Head of caudate nucleus (tissue), 42 donors: Measurements from ENCODE around the gene THOC5.
A peak's percentile ranks its signal among the peaks of the same experiment; 100 is the strongest.
"Not testable (repeated sequence)": the region's sequence is repeated elsewhere in the genome, so short reads cannot be mapped to it uniquely, and the experiment has no call there.

Experiments used
- DNase-seq, 42 donors: peaks; one replicate each; pipeline versions ENCODE4 v3.0.0 to v3.0.0-alpha.2; 2020 to 2021; ENCODE audit warnings: mixed read lengths in 7 of 42
- intact Hi-C: fragments of 100-400 bp; cut with DNase I; formaldehyde crosslinking; loops from one replicate; pipeline ENCODE4 v1.15.0; 2022

The THOC5 gene

GRCh38 chr22:29553351-29554224 lies at the start of gene THOC5:
TSS of gene THOC5 (minus strand) at chr22:29553757. CDS start at chr22:29549147, 4,610 bp downstream.
- intact Hi-C loops, result loop anchor here (10.0 kb wide), 1 partner anchor 51 kb away; the partner anchor contains the start of gene NF2

DNA sequence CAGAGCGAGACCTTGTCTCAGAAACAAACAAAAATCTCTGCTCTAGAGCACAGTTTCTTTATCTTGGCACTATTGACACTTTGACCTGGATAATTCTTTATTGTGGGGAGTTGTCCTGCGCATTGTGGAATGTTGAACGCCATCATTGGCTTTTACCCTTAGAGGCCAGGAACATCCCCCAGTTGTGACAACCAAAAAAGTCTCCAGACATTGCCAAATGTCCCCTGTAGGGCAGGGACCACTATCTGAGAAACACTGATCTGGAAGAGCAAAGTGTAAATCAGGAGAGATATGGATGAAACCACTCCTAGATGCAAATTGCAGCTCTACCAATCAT lies 45.1 kb upstream of the THOC5 start:
- intact Hi-C loops, result no loop called here
- no peak for DNase-seq

More at GRCh38 chr22:29553351-29554224, at the start of gene THOC5:
- peak; percentile 89 to 97 (median 95) for DNase-seq

GRCh38 chr22:29597871-29598683 lies 44.5 kb upstream of the THOC5 start:
- intact Hi-C loops, DNase-seq: not testable (repeated sequence)

DNA sequence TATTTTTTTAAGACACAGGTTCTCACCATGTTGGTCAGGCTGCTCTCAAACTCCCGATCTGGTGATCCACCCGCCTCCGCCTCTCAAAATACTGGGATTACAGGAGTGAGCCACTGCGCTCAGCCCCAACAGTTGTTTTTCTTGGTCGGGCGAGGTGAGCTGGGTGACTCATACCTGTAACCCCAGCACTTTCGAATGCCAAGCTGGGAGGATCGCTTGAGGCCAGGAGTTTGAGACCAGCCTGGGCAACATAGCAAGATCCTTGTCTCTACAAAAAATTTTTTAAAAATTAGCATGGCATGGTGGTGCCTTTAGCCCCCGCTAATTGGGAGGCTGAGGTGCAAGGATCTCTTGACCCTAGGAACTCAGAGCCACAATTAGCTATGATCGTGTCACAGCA lies 42.9 kb upstream of the THOC5 start:
- intact Hi-C loops, result no loop called here
- no peak for DNase-seq

- DNase-seq, intact Hi-C loops: not testable (repeated sequence)
Observed at GRCh38 chr22:29594447-29594846, 40.9 kb upstream of the THOC5 start.

GRCh38 chr22:29593923-29594322 lies 40.4 kb upstream of the THOC5 start:
- intact Hi-C loops, result no loop called here
- DNase-seq, result no peak

DNA sequence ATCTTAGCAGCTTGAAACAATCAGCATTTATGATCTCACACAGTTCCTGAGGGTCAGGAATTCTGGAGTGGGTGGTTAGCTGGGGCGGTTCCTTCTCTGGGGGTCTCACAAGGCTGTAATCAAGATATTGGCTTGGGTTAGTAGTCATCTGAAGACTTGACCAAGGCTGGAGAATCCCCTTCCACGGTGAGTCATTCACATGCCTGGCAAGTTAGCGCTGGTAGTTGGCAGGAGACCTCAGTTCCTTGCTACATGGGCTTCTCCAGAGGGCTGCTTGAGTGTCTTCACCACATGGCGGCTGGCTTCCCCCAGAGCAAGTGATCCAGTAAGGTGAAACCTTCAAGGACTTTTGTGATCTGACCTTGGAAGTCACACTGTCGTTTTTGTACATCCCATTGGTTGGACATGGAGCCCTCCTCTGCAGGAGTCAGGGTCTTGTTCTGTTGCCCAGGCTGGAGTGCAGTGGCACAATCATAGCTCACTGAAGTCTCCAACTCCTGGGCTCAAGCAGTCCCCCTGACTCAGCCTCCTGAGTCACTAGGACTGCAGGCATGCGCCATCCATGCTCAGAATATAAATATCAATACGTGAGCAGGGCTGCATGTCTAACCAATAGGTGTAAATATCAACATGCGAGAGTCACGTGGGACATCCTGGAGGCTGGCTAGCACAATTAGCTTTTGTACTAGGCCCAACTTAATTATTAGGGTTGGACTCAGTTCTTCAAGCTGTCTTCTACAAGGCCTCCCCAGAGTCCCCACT lies 34.6 kb upstream of the THOC5 start:
- DNase-seq, result no peak
- intact Hi-C loops, result no loop called here

DNA sequence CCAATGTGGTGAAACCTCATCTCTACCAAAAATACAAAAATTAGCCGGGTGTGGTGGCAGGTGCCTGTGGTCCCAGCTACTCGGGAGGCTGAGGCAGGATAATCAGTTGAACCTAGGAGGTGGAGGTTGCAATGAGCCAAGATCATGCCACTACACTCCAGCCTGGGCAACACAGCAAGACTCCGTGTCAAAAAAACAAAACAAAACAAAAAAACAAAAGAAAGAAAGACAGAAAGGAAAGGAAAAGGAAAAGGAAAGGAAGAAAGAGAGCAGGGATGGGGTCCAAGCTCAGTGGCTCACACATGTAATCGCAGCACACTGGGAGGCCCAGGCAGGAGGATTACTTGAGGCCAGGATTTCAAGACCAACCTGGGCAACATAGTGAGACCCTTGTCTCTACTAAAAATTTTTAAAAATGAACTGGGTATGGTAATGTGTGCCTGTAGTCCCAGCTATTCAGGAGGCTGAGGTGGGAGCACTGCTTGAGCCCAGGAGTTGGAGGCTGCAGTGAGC lies 32.7 kb upstream of the THOC5 start:
- DNase-seq, intact Hi-C loops: not testable (repeated sequence)

- no peak for DNase-seq
- intact Hi-C loops, result no loop called here
Observed at GRCh38 chr22:29584975-29585374, 31.4 kb upstream of the THOC5 start.

DNA sequence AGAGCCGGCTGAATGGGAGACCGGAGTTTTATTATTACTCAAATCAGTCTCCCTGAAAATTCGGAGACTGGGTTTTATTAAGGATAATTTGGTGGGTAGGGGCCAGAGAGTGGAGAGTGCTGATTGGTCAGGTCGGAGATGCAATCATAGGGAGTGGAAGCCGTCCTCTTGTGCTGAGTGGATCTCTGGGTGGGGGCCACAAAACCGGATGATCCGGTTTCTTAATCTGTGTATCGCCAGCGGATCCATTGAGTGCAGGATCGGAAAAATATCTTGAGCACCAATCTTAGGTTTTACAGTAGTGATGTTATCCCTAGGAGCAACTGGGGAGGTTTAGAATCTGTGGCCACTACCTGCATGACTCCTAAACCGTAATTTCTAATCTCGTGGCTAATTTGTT lies 28.2 kb upstream of the THOC5 start:
- DNase-seq, result no peak
- intact Hi-C loops, result no loop called here

- DNase-seq, result peak in 3 of 42 donors; percentile 3 to 24 (median 18)
- intact Hi-C loops, result no loop called here
Observed at GRCh38 chr22:29580200-29580810, 26.7 kb upstream of the THOC5 start.

GRCh38 chr22:29578462-29579200 lies 25.1 kb upstream of the THOC5 start:
- no peak for DNase-seq
- intact Hi-C loops, result no loop called here

DNA sequence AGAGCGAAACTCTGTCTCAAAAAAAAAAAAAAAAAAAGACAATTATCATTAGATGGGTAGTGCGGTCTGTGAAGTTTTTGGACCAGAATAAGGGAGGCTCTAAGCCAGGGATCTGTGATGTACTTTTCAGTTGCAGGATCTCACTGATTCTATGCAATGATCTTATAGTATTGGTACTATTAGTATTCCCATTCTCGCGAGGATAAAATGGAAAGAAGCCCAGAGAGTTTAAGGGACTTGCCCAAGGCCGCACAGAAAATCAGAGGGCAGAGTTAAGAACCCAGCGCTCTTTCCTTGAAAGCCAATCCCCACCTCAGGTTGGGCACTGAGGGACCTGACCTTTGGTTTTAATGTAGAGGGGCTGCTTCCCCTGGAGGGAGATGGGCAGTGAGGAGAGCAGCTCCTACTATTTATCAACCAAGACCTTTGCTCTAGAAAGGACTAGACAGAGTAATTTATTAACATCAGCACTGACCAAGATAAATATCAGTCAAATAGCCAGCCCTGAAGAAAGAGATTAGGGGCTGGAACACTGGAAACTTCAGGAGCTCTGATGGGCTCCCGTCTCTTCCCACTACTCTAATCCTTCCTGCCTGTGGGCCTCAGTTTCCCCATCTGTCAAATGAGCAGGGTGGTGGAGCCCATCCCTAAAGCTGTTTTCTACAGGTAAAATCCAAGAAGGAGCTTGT lies 21.3 kb upstream of the THOC5 start:
- no peak for DNase-seq
- intact Hi-C loops, result no loop called here

GRCh38 chr22:29570912-29571549 lies 17.5 kb upstream of the THOC5 start:
- intact Hi-C loops, result no loop called here
- no peak for DNase-seq

GRCh38 chr22:29570456-29570855 lies 16.9 kb upstream of the THOC5 start:
- intact Hi-C loops, result no loop called here
- peak in 8 of 42 donors; percentile 5 to 46 (median 30) for DNase-seq

GRCh38 chr22:29569011-29569678 lies 15.6 kb upstream of the THOC5 start:
- intact Hi-C loops, result no loop called here

More at GRCh38 chr22:29569011-29569678, 15.6 kb upstream of the THOC5 start:
- no peak for DNase-seq
